Astrocyte of the spinal cord (primary cell): Measurements from ENCODE around the gene CEP72.

Experiments used
- DNase-seq: peaks from one replicate; pipeline ENCODE4 v3.0.0; 2011; ENCODE audit warnings: low read depth, low spot score
- H3K4me3 ChIP-seq: 2 replicates; pipeline ENCODE4 v1.5.1; 2011; ENCODE audit warnings: low read depth, mild to moderate bottlenecking, low read length, moderate library complexity
- CTCF ChIP-seq: IDR thresholded peaks from 2 replicates; pipeline ENCODE4 v1.5.1; 2012; ENCODE audit warnings: low read depth, mild to moderate bottlenecking, low read length, inconsistent platforms
- in situ Hi-C: cut with HindIII; loops from 2 replicates; pipeline ENCODE4 v1.10.0; 2017; ENCODE audit warnings: low sequenced_read_pairs

The CEP72 gene

GRCh38 chr5:664343-664993, 52.3 kb downstream of the CEP72 start:
- no peak overlapping the region for H3K4me3 ChIP-seq
- in situ Hi-C loops, result no loop called here
- TF ChIP-seq CTCF, result no peak
- DNase-seq, result no peak

GRCh38 chr5:664994-665360, 52.8 kb downstream of the CEP72 start:
- no peak overlapping the region for H3K4me3 ChIP-seq
- in situ Hi-C loops, result no loop called here
- no peak for TF ChIP-seq CTCF
- no peak for DNase-seq

- in situ Hi-C loops, result no loop called here
- no peak overlapping the region for H3K4me3 ChIP-seq
- no peak for DNase-seq
- no peak for TF ChIP-seq CTCF
Observed at GRCh38 chr5:665541-665955, 53.4 kb downstream of the CEP72 start.

DNA sequence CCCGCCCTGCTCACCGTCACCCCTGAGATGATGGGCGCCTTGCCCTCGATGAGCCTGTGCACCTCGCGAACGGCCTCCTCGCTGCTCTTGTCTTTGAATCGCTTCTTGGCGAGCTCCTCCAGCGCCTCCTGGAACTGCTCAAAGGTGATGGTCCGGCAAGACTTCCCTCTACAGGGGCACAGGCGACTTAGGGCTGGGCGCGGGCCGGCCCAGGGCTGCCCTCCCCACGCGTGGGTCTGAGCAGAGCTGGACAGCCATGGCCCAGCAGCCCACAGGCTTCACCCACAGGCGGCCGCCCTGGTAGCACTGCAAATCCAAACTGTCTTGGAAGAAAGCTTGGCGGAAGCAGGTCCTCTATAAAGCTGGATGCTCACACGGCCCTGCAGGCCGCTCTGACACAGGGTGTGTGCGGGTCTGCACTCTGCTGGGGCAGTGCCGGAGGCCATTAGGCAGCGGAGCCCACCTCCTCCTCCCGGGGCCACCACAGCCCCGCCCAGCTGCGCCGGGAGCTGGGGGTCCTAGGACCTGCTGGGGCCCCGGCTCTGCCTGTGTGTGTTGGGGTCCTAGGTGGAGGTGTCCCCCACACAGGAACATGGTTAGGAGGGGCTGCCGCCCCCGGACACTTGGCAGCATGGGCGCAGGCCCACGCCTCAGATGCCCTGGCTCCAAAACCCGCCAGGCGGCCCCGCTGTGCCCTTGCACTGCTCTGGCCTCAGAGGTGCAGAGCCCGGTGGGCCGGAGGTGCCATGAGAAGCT, 54.0 kb downstream of the CEP72 start:
- in situ Hi-C loops, result no loop called here
- no peak for DNase-seq
- TF ChIP-seq CTCF, result no peak
- H3K4me3 ChIP-seq, result no peak overlapping the region

- TF ChIP-seq CTCF, result no peak
- in situ Hi-C loops, result no loop called here
- H3K4me3 ChIP-seq, result no peak overlapping the region
- no peak for DNase-seq
Observed at GRCh38 chr5:666816-667498, 54.8 kb downstream of the CEP72 start.

DNA sequence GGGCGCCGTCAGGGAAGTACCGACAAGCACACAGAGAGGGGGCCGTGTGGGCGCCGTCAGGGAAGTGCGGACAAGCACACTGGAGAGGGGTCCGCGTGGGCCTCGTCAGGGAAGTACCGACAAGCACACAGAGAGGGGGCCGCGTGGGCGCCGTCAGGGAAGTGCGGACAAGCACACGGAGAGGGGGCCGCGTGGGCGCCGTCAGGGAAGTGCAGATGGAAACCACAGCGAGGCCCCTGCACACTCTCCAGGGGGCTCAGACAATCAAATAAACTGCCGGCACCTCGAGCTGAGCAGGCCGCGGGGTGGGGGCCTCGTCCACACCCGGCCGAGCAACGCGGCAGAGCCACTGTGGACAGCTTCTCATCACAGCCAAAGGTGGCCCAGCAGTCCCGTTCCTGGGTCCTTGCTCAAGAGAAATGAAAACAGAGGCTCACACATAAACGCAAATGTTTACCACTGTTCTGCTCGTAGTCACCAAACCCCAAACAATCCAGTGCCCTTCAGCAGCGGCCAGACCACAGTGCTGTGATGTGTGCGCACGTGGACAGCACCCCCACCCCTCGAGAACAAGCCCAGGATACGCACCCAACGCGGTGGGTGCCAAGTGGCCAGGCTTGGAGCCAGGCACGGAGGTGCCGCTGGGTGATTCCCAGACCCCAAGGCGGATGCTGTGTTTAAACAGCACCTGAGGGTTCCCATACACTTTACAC, 56.3 kb downstream of the CEP72 start:
- no peak overlapping the region for H3K4me3 ChIP-seq
- DNase-seq, result no peak
- no peak for TF ChIP-seq CTCF
- in situ Hi-C loops, result no loop called here
